ENCODE measurements around the gene TRIM14.
"Not testable (repeated sequence)": the region's sequence is repeated elsewhere in the genome, so short reads cannot be mapped to it uniquely, and the experiment has no call there.

DNA sequence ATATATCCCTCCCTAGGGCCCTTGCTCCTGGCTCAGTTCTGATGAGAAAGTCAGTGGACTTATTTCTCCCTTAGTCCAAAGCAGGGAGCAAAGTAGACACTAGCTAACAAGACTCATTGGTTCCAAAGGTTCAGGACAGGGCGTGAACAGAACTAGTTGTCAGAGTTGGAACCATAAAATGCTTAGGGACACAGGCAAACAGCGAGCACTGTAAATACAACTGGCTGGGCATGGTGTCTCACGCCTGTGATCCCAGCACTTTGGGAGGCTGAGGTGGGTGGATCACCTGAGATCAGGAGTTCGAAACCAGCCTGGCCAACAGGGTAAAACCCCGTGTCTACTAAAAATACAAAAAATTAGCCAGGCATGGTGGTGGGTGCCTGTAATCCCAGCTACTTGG, 99.2 kb downstream of the TRIM14 start:
- TF ChIP-seq, protein P1, sequence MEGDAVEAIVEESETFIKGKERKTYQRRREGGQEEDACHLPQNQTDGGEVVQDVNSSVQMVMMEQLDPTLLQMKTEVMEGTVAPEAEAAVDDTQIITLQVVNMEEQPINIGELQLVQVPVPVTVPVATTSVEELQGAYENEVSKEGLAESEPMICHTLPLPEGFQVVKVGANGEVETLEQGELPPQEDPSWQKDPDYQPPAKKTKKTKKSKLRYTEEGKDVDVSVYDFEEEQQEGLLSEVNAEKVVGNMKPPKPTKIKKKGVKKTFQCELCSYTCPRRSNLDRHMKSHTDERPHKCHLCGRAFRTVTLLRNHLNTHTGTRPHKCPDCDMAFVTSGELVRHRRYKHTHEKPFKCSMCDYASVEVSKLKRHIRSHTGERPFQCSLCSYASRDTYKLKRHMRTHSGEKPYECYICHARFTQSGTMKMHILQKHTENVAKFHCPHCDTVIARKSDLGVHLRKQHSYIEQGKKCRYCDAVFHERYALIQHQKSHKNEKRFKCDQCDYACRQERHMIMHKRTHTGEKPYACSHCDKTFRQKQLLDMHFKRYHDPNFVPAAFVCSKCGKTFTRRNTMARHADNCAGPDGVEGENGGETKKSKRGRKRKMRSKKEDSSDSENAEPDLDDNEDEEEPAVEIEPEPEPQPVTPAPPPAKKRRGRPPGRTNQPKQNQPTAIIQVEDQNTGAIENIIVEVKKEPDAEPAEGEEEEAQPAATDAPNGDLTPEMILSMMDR (IDR thresholded peaks at IDR 0.05), result not testable (repeated sequence)
- not testable (repeated sequence) for TF ChIP-seq EZH2 (IDR thresholded peaks at IDR 0.05; ENCODE audit: borderline replicate concordance, insufficient read depth, low read depth, low read length, poor library complexity, severe bottlenecking)

All from B cell (primary cell).